ENCODE results near the gene FCSK.

- TF ChIP-seq CTCF (IDR thresholded peaks at IDR 0.05; ENCODE audit: insufficient read depth, low read length, poor library complexity, severe bottlenecking) = no peak
- no peak for TF ChIP-seq EZH2phosphoT487 (conservative IDR thresholded peaks at IDR 0.05; ENCODE audit: low read length)
Observed at GRCh38 chr16:70437017-70437581, 17.3 kb upstream of the FCSK start.

Data from SU-DHL-6 (cell line).